AG10803 (cell line): ENCODE data around the gene UBE2Q1.

ENCODE experiments used
- DNase-seq: peaks from one replicate; pipeline ENCODE4 v3.0.0; 2010; ENCODE audit warnings: low read depth
- H3K4me3 ChIP-seq: 2 replicates; pipeline ENCODE4 v1.5.1; 2011; ENCODE audit warnings: mild to moderate bottlenecking, low read length, control low read depth
- CTCF ChIP-seq: conservative IDR thresholded peaks from 2 replicates; pipeline ENCODE4 v1.5.1; 2011; ENCODE audit warnings: mild to moderate bottlenecking, low read length, control low read depth, inconsistent platforms

Gene UBE2Q1

GRCh38 chr1:154586641-154587040 is 28.2 kb upstream of the UBE2Q1 start:
- DNase-seq = no peak
- no peak for TF ChIP-seq CTCF

GRCh38 chr1:154586231-154586630 is 27.8 kb upstream of the UBE2Q1 start:
- H3K4me3 ChIP-seq = no peak overlapping the region
- no peak for TF ChIP-seq CTCF
- DNase-seq = no peak

More at GRCh38 chr1:154586641-154587040, 28.2 kb upstream of the UBE2Q1 start:
- no peak overlapping the region for H3K4me3 ChIP-seq

- DNase-seq = no peak
- no peak for TF ChIP-seq CTCF
- no peak overlapping the region for H3K4me3 ChIP-seq
Measured at GRCh38 chr1:154584267-154584994, 26.0 kb upstream of the UBE2Q1 start.

GRCh38 chr1:154583773-154584172 is 25.3 kb upstream of the UBE2Q1 start:
- DNase-seq = peak; percentile 30
- no peak for TF ChIP-seq CTCF
- no peak overlapping the region for H3K4me3 ChIP-seq

GRCh38 chr1:154582885-154583284 is 24.4 kb upstream of the UBE2Q1 start:
- no peak for TF ChIP-seq CTCF
- no peak for DNase-seq
- H3K4me3 ChIP-seq = no peak overlapping the region

GRCh38 chr1:154581766-154582165 is 23.3 kb upstream of the UBE2Q1 start:
- no peak overlapping the region for H3K4me3 ChIP-seq
- no peak for TF ChIP-seq CTCF
- no peak for DNase-seq

- TF ChIP-seq CTCF = no peak
- no peak for DNase-seq
- H3K4me3 ChIP-seq = no peak overlapping the region
Measured at GRCh38 chr1:154579374-154579773, 20.9 kb upstream of the UBE2Q1 start.
